Subcutaneous abdominal adipose tissue (tissue), 5 donors: ENCODE measurements around the gene ATP8A1.

Experiments used
- H3K27ac ChIP-seq: one replicate; pipeline ENCODE4 v1.7.0; 2013; ENCODE audit warnings: low read depth, mild to moderate bottlenecking, inconsistent platforms, low read length, moderate library complexity
- H3K27me3 ChIP-seq, 5 donors: one replicate each; pipeline ENCODE4 v1.7.0; 2013; ENCODE audit warnings: low read length in 5 of 5, inconsistent platforms in 1 of 5; ENCODE audit not compliant: control insufficient read depth in 5 of 5, insufficient read depth in 4 of 5
- H3K36me3 ChIP-seq, 5 donors: one replicate each; pipeline ENCODE4 v1.7.0; 2013; ENCODE audit warnings: low read length in 5 of 5; ENCODE audit not compliant: control insufficient read depth in 5 of 5, insufficient read depth in 5 of 5
- H3K4me1 ChIP-seq, 5 donors: one replicate each; pipeline ENCODE4 v1.7.0; 2013; ENCODE audit warnings: low read length in 5 of 5, mild to moderate bottlenecking in 3 of 5, moderate library complexity in 1 of 5; ENCODE audit not compliant: control insufficient read depth in 5 of 5, insufficient read depth in 5 of 5
- H3K4me3 ChIP-seq, 5 donors: one replicate each; pipeline ENCODE4 v1.7.0; 2013; ENCODE audit warnings: low read length in 5 of 5, low read depth in 1 of 5
- H3K9ac ChIP-seq, 5 donors: one replicate each; pipeline ENCODE4 v1.7.0; 2013; ENCODE audit warnings: low read length in 5 of 5, mild to moderate bottlenecking in 4 of 5, moderate library complexity in 3 of 5
- H3K9me3 ChIP-seq, 5 donors: one replicate each; pipeline ENCODE4 v1.7.0; 2013; ENCODE audit warnings: low read length in 5 of 5; ENCODE audit not compliant: control insufficient read depth in 5 of 5
- donor health status: healthy.
- donor health status: healthy.
- donor health status: healthy.
- donor health status: healthy.
- donor health status: healthy.

ATP8A1 gene

DNA sequence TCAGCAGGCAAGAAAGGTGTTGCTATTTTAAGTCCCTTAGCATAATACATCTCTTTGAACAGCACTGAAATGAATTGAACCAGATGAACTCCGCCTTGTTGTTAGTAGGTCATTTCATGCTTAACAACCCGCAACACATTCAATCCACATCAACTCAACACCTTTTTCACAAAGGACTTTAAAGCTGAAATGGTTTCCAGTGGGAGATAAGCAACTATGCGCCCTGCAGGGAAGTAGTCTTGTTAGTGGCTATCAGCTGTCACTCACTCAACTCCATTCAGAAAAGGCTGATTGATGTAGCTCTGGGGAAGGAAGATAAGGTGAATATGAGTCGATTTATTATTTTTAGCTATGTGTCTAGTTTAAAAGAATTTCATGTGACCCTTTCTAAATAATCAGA, 46.0 kb downstream of the ATP8A1 start:
- Histone ChIP-seq H3K27me3 (no peaks in the 10 kb centered on the region), H3K4me3 (no peak overlapping the region), H3K36me3 (peaks cover 0 to 4% (median 0%) of the 10 kb centered on the region in 5 donors), H3K9me3 (no peaks in the 10 kb centered on the region), H3K9ac (no peak overlapping the region), H3K27ac (no peak overlapping the region), H3K4me1 (no peaks in the 10 kb centered on the region)

DNA sequence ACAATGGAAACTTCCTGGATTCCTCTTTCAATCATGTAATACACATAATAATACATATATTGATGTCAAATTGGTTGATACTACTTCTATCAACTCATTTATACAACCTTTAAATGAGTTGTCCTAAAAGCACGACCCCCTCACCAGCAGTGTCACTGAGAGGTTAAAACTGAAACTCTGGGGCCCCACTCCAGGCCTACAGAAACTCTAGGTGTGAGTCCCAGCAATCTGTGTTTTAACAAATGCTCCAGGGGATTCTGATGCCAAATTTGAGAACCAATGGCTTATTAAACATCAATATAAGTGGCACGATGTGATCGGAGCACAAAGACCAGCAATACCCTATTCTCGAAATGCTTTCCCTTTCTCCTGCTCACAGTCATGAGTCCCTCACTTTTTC, 47.9 kb downstream of the ATP8A1 start:
- H3K36me3 ChIP-seq: peaks cover 0 to 4% (median 0%) of the 10 kb centered on the region in 5 donors
- H3K9ac ChIP-seq: no peak overlapping the region
- no peaks in the 10 kb centered on the region for H3K4me1 ChIP-seq
- no peak overlapping the region for H3K27ac ChIP-seq
- no peaks in the 10 kb centered on the region for H3K27me3 ChIP-seq
- no peaks in the 10 kb centered on the region for H3K9me3 ChIP-seq
- H3K4me3 ChIP-seq: no peak overlapping the region

DNA sequence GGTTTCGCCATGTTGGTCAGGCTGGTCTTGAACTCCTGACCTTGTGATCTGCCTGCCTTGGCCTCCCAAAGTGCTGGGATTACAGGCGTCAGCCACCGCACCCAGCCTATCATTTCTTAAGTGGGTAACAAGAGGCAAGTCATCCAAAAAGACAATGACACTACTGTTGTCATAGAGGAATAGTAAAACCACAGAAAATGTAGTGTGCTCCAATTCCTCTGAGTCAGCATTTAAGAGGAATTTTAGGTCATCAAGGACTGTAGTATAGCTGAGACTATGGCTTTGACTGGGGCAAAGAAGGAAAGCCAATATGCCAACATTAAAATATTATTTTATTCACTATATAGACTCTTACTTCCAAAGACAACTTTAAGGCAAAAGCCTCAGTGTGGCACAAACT, 48.4 kb downstream of the ATP8A1 start:
- Histone ChIP-seq H3K36me3 (peaks cover 0 to 4% (median 0%) of the 10 kb centered on the region in 5 donors), H3K27ac (no peak overlapping the region), H3K4me3 (no peak overlapping the region), H3K4me1 (no peaks in the 10 kb centered on the region), H3K9me3 (no peaks in the 10 kb centered on the region), H3K9ac (no peak overlapping the region), H3K27me3 (no peaks in the 10 kb centered on the region)

DNA sequence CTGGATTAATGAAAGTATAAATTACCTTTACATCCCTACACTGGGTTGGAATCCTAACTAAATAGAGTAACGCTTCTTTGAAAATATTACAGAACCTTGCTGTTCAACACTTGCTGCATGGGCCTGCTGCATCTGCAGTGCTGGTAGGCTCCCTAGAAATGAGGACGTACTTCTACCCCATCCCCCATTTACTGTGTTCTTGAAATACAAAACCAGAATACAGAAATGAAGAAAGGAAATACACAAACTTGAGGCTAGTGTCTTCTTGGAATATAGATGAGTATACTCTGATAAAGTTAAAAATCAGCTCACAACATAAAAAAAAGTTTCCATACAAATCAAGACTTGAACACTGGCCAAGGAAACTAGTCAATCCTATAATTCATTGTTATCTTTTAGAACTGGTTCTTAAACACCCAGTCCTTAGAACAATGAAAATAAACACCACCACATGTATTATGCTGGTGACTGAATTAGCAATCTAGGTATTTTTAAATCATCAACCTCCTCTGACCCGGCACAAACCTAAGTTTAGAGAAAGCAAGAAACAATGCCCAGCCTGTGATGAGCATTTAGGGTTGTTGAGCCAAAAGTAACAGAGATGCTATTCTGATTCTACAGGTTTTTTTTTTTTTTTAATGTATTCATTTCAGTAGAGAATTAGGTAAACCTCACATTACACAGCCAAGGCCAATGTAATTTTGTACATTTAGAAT, 49.7 kb downstream of the ATP8A1 start:
- Histone ChIP-seq H3K4me3 (no peak overlapping the region), H3K4me1 (no peaks in the 10 kb centered on the region), H3K27me3 (no peaks in the 10 kb centered on the region), H3K36me3 (peaks cover 0 to 4% (median 0%) of the 10 kb centered on the region in 5 donors), H3K27ac (no peak overlapping the region), H3K9ac (no peak overlapping the region), H3K9me3 (no peaks in the 10 kb centered on the region)

DNA sequence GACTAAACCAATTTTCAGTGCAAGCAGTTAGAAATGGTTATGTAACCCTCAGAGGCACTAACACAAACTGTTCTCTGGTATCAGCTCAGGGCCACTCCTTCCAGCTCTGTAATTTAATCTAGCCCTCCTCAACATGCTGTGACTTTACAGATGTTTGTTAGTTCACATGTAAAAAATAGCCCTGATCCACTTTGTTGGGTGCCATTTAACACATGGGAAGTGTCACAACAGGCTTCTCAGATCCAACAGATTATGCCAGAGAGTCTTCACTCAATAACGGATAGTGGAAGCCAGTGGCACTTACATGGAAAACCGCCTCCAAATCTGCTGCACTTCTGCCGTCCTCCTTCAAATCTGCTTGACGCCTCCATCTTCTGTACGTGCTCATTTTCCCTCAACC, 51.6 kb downstream of the ATP8A1 start:
- H3K4me3 ChIP-seq: no peak overlapping the region
- no peak overlapping the region for H3K27ac ChIP-seq
- no peaks in the 10 kb centered on the region for H3K36me3 ChIP-seq
- H3K9me3 ChIP-seq: no peaks in the 10 kb centered on the region
- H3K4me1 ChIP-seq: no peaks in the 10 kb centered on the region
- H3K9ac ChIP-seq: no peak overlapping the region
- H3K27me3 ChIP-seq: no peaks in the 10 kb centered on the region

DNA sequence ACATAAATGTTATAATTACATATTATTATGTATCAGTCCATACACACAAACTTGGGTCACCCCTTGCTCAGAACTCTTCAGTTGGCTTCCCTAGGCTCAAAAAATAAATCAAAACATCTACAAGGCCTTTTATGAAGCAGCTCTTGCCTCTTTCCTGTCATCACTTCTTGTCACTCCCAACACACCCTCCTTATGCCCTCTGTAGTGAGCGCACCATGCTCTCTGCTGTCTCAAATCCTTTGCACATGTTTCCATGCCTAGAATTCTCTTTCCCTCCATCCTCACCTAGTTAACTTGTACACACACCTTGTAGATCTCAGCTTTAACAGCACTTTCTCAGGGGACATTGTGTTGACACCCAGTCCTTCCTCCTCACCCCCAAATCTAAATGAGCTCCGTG, 53.0 kb downstream of the ATP8A1 start:
- Histone ChIP-seq H3K4me3 (no peak overlapping the region), H3K27ac (no peak overlapping the region), H3K4me1 (no peaks in the 10 kb centered on the region), H3K9ac (no peak overlapping the region), H3K9me3 (no peaks in the 10 kb centered on the region), H3K27me3 (no peaks in the 10 kb centered on the region), H3K36me3 (no peaks in the 10 kb centered on the region)

DNA sequence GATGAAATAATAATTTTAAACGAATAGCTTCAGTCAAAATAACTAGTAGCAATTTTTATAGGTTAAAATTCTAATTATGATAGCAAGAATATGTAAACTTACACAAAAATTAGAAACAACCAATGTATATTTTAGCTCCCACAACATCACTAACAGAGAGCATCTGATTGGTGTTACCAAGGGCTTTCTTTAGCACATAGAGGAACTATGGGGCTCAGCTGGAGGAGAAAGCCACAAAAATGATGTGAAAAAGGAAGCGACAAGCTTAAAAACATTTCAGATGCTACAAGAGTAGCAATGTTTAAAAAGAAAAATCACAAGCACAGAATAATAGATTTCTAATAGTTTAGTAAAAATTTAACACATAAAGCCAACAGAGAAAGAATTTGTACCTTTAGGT, 56.3 kb downstream of the ATP8A1 start:
- Histone ChIP-seq H3K9me3 (no peaks in the 10 kb centered on the region), H3K4me1 (no peaks in the 10 kb centered on the region), H3K27me3 (no peaks in the 10 kb centered on the region), H3K4me3 (no peak overlapping the region), H3K27ac (no peak overlapping the region), H3K36me3 (no peaks in the 10 kb centered on the region), H3K9ac (no peak overlapping the region)

DNA sequence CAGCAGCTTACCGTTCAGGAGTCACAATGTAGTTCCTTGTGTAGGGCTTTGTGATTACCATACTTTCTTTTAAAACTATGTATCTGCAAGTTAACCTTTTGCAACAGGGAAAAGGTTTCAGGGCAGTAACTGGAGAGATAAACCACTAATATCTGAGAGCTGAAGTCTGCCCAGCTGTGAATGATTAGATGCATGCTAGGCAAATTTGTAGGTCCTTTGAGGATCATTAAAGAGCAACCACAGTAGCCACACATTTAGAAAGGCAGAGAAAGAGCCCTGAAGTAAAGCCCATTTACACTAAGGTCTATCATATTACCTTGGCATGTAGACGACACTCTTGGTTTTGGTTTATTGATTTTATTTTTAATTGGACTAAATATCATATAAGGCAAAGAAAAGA, 60.0 kb downstream of the ATP8A1 start:
- Histone ChIP-seq H3K27me3 (no peaks in the 10 kb centered on the region), H3K27ac (no peak overlapping the region), H3K4me1 (no peaks in the 10 kb centered on the region), H3K4me3 (no peak overlapping the region), H3K9ac (no peak overlapping the region), H3K36me3 (no peaks in the 10 kb centered on the region), H3K9me3 (no peaks in the 10 kb centered on the region)

DNA sequence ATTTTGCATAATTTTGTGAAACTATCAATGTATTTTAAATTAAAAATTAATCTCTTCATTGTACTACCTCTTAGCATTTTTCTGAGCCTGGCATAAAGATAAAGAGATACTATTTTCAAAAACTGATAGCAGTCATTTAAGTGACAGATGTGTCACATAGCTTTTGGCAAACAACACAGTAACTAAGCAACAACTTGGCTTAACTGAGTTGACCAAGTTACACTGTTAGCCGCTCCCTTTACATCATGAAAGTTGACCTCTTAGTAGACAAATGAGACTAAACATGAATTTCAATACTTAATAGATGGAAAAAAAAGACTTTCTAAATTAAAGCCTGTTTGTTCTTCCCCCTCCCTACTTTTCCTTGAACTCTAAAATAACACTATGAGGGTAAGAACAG, 62.0 kb downstream of the ATP8A1 start:
- no peaks in the 10 kb centered on the region for H3K9me3 ChIP-seq
- no peak overlapping the region for H3K9ac ChIP-seq
- no peaks in the 10 kb centered on the region for H3K27me3 ChIP-seq
- no peaks in the 10 kb centered on the region for H3K36me3 ChIP-seq
- no peak overlapping the region for H3K27ac ChIP-seq
- H3K4me1 ChIP-seq: no peaks in the 10 kb centered on the region
- H3K4me3 ChIP-seq: no peak overlapping the region

DNA sequence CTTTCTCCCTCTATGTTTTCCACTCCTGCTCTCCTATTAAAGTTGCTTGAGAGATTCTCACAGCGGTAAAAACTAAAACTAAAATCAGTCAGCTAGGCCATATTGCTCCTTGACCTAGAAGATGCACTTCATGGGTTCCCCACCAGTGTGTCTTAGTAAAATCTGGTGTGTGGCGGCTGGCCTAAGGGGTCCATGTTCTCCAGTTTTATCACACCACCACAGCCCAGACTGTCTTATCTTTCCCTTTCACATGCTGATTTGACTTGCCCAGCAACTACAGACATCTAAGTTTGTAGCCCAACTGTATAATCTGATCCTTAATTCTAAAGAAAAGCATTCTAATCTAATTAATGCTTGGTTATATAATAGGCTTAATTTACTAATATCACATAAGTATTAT, 68.0 kb downstream of the ATP8A1 start:
- Histone ChIP-seq H3K9me3 (no peaks in the 10 kb centered on the region), H3K36me3 (peaks cover 0 to 2% (median 0%) of the 10 kb centered on the region in 5 donors), H3K4me1 (no peaks in the 10 kb centered on the region), H3K27me3 (no peaks in the 10 kb centered on the region), H3K9ac (no peak overlapping the region), H3K4me3 (no peak overlapping the region), H3K27ac (no peak overlapping the region)
